Colon (tissue), 2 donors: ENCODE data around the gene SLAMF1.

ENCODE experiments used
- FAIRE-seq: peaks from 2 replicates; lab custom pipeline; 2012; peaks lifted over from hg19 to GRCh38; lab: Jason Lieb, UNC
- donor health status: control.
- donor health status: control.

The SLAMF1 gene

GRCh38 chr1:160623862-160624261 is 23.0 kb downstream of the SLAMF1 start:
- no peak for FAIRE-seq

- FAIRE-seq = no peak
Observed at GRCh38 chr1:160623227-160623633, 23.6 kb downstream of the SLAMF1 start.

GRCh38 chr1:160622501-160623226 is 24.2 kb downstream of the SLAMF1 start:
- no peak for FAIRE-seq

GRCh38 chr1:160621633-160622413 is 25.0 kb downstream of the SLAMF1 start:
- FAIRE-seq = no peak

- no peak for FAIRE-seq
Observed at GRCh38 chr1:160620942-160621632, 25.8 kb downstream of the SLAMF1 start.

GRCh38 chr1:160619742-160620277 is 27.0 kb downstream of the SLAMF1 start:
- no peak for FAIRE-seq

- no peak for FAIRE-seq
Observed at GRCh38 chr1:160618763-160619274, 28.0 kb downstream of the SLAMF1 start.

GRCh38 chr1:160618327-160618726 is 28.5 kb downstream of the SLAMF1 start:
- no peak for FAIRE-seq

GRCh38 chr1:160615660-160616059 is 31.2 kb downstream of the SLAMF1 start:
- FAIRE-seq = no peak

- no peak for FAIRE-seq
Observed at GRCh38 chr1:160614410-160614809, 32.4 kb downstream of the SLAMF1 start.

- FAIRE-seq = no peak
Observed at GRCh38 chr1:160612613-160613218, 34.1 kb downstream of the SLAMF1 start.

- FAIRE-seq = no peak
Observed at GRCh38 chr1:160610569-160611242, 36.1 kb downstream of the SLAMF1 start.

GRCh38 chr1:160608941-160609340 is 37.9 kb downstream of the SLAMF1 start:
- no peak for FAIRE-seq

- no peak for FAIRE-seq
Observed at GRCh38 chr1:160608514-160608913, 38.3 kb downstream of the SLAMF1 start.

GRCh38 chr1:160608057-160608456 is 38.8 kb downstream of the SLAMF1 start:
- no peak for FAIRE-seq

GRCh38 chr1:160607672-160608032 is 39.2 kb downstream of the SLAMF1 start:
- no peak for FAIRE-seq

GRCh38 chr1:160607011-160607671 is 39.7 kb downstream of the SLAMF1 start:
- FAIRE-seq = no peak

GRCh38 chr1:160606611-160607010 is 40.2 kb downstream of the SLAMF1 start:
- FAIRE-seq = no peak

GRCh38 chr1:160605792-160606479 is 40.9 kb downstream of the SLAMF1 start:
- FAIRE-seq = no peak

GRCh38 chr1:160605205-160605604 is 41.6 kb downstream of the SLAMF1 start:
- FAIRE-seq = no peak
